HuH-7 (cell line): ENCODE data around the gene MCL1.

Source experiments
- DNase-seq: peaks from one replicate; pipeline ENCODE4 v3.0.0; 2011; ENCODE audit warnings: low spot score

The MCL1 gene

GRCh38 chr1:150555971-150556865 is 23.2 kb downstream of the MCL1 start:
- no peak for DNase-seq

GRCh38 chr1:150555198-150555970 is 24.0 kb downstream of the MCL1 start:
- DNase-seq = no peak

- DNase-seq = no peak
Observed at GRCh38 chr1:150554086-150554452, 25.3 kb downstream of the MCL1 start.

DNA sequence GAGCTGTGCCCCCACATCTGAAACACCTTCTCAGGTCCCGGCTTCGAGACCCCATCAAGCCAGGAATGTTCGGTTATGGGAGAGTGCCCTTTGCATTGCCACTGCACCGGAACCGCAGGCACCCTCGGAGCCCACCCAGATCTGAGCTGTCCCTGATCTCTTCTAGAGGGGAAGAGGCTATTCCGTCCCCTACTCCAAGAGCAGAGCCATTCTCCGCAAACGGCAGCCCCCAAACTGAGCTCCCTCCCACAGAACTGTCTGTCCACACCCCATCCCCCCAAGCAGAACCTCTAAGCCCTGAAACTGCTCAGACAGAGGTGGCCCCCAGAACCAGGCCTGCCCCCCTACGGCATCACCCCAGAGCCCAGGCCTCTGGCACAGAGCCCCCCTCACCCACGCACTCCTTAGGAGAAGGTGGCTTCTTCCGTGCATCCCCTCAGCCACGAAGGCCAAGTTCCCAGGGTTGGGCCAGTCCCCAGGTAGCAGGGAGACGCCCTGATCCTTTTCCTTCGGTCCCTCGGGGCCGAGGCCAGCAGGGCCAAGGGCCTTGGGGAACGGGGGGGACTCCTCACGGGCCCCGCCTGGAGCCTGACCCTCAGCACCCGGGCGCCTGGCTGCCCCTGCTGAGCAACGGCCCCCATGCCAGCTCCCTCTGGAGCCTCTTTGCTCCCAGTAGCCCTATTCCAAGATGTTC is 25.9 kb downstream of the MCL1 start:
- DNase-seq = no peak

- DNase-seq = no peak
Observed at GRCh38 chr1:150552911-150553289, 26.5 kb downstream of the MCL1 start.

GRCh38 chr1:150552128-150552910 is 27.1 kb downstream of the MCL1 start:
- DNase-seq = peak; percentile 84

GRCh38 chr1:150551784-150552127 is 27.7 kb downstream of the MCL1 start:
- no peak for DNase-seq

GRCh38 chr1:150551051-150551783 is 28.2 kb downstream of the MCL1 start:
- no peak for DNase-seq

- no peak for DNase-seq
Observed at GRCh38 chr1:150550222-150551050, 29.0 kb downstream of the MCL1 start.

GRCh38 chr1:150549496-150550221 is 29.8 kb downstream of the MCL1 start:
- peak; percentile 58 for DNase-seq

GRCh38 chr1:150548632-150549495 is 30.5 kb downstream of the MCL1 start, which contains the start of gene ADAMTSL4:
ADAMTSL4 (plus strand) TSS chr1:150549408; CDS start chr1:150552289, 2,881 bp downstream.
- DNase-seq = peak; percentile 65

DNA sequence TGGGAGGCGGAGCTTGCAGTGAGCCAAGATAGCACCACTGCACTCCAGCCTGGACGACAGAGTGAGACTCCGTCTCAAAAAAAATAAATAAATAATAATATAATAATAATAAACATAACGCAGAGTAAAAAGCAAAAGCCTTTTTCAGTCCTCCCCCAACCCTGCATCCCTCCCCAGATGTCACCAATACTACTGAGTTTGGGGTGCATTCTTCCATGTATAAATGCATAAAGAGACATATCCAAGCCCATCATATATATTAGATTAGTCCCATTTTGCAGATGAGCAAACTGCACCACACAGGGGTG is 31.1 kb downstream of the MCL1 start:
- no peak for DNase-seq

GRCh38 chr1:150546294-150546937 is 33.0 kb downstream of the MCL1 start:
- DNase-seq = no peak

DNA sequence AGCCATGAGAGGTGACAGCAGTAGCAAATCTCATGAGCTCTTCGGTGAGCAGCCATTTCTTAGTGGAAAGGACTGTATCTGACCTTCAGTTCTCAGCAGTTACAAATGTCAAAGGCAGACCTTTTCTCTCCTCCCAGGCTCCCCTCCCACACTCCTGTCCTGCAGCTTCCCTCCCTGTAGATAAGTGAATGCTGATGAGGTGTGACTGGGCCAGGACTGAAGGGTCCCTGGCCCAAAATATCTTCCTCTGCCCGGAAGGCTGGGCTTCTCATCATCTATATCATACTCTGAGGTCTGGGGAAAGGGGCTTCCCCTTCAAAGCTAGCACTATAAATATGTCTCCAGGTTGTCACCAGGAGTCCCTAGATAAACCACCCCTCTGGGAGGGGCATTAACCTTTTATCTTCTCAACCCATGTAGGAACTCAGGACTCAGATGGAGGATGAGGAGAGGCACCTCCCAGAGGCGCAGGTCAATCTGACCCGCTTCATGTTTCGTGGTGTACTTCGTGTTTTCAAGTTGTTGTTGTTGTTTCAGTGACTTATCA is 33.9 kb downstream of the MCL1 start:
- DNase-seq = no peak

- no peak for DNase-seq
Observed at GRCh38 chr1:150544204-150544603, 35.2 kb downstream of the MCL1 start.

DNA sequence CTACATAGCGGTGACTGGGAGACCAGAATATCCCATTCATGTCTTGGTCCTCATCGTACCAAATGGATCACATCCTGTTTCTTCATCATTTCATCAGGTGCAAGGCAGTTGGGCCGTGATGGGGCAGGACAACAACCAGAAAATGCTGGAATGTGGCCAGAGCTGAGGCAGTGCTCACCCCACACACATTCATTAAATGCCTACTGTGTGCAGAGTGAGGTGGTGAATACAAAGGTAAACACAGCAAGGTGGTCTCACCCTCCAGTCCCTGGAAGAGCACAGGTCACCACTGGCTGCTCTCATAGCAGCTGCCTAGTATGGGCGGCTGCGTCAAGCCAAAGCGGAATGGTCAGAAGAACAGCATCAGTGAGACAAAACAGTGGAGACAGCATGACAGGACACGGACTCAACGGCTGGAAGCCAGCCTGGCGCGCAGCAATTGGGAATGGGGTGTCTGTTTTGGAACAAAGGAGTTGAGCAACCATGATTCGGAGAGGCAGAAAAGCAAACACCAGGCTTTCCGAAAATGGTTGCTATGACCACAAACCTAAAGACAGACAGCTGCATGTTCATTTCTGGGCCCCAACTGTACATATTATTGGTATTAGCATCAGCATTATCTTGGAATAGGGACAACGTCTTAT is 35.8 kb downstream of the MCL1 start:
- DNase-seq = no peak
